GM21717 (cell line): ENCODE results near the gene BTBD6.
"Not testable (repeated sequence)": the region's sequence is repeated elsewhere in the genome, so short reads cannot be mapped to it uniquely, and the experiment has no call there.

Experiments
- ATAC-seq: cut with Tn5 transposase; IDR thresholded peaks from one replicate; pipeline ENCODE4 v1.9.1; 2021; ENCODE audit warnings: mild to moderate bottlenecking, moderate library complexity; ENCODE audit not compliant: unreplicated experiment

BTBD6 gene

DNA sequence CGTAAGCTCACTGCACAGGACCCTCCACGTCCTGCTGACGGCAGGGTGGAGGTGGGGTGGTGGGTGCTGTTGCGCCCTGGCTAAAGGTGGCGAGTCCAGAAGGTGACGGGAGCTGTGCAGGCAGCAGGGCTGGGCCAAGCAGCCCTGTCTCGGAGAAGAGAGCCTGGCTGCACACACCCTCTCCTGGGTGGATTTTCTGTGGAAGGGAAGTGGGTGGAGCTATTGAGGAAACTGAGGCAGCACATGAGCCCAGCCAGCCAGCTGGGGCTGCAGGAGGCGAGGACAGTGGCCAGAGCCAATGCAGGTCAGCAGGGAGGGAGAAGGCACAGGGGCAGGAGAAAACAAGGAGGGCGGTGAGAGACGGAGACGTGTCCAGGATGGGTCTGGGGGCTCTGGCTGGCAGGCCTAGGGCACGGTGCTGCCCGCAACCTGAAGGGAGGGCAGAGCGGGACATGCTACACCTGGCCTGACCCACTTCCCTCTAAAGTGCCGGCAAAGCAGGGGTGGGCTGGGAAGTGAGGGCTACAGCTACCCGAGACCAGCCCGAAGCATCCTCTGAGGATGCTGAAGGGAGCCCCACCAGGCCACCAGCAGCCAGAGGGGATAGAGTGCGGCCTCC is 20.5 kb downstream of the BTBD6 start:
- ATAC-seq: no peak

DNA sequence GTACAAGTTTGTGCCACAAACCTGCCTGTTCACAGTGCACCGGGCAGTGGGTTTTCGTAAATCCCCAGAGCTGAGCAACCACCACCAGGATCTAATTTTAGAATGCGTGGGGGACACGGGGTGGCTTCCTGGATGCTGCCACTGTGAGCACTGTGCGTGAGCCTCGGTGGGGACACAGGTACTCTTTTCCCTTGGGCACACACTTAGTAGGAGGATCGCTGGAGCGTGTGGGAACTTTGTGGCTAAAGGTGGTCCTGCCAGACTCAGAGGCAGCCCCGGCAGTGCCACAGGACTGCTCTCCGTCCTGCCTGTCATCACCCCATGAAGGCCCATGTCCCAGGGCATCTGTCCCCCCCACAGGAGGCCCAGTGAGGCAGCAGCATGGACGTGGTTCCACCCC is 21.1 kb downstream of the BTBD6 start:
- no peak for ATAC-seq

DNA sequence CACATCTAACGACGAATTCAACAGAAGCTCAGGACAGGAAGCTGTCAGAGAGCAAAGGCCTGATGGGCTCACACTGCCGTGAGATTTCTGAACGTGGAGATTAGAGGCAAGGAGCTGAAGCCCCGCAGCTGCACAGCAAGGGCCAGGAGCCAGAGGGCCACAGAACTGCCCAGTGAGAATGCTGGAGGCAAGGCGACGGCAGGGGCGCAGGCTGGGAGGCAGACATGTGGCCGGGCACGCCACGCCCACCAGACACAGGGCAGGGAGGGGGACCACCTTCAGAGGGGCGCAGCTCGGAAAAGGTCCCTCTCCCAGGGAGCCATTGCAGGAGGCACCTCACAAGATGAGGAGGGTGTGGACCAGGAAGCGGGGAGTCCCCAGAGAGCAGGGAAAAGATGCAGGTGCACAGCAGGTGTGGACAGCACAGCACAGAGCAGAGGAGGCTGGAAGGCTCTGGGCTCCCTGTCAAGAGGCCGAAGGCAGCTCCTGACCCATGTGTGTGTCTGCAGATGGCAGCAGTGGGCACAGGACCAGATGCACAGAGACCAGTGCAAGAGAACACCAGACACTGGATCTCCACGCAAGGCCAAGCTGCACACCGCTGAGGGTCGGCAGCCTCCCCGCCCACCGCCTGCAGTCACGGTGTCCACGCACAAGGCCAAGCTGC is 23.0 kb downstream of the BTBD6 start:
- ATAC-seq: no peak

- no peak for ATAC-seq
Measured at GRCh38 chr14:105272623-105273022, 24.3 kb downstream of the BTBD6 start.

- no peak for ATAC-seq
Measured at GRCh38 chr14:105273062-105273461, 24.7 kb downstream of the BTBD6 start.

GRCh38 chr14:105274637-105275036 is 26.3 kb downstream of the BTBD6 start:
- ATAC-seq: no peak

DNA sequence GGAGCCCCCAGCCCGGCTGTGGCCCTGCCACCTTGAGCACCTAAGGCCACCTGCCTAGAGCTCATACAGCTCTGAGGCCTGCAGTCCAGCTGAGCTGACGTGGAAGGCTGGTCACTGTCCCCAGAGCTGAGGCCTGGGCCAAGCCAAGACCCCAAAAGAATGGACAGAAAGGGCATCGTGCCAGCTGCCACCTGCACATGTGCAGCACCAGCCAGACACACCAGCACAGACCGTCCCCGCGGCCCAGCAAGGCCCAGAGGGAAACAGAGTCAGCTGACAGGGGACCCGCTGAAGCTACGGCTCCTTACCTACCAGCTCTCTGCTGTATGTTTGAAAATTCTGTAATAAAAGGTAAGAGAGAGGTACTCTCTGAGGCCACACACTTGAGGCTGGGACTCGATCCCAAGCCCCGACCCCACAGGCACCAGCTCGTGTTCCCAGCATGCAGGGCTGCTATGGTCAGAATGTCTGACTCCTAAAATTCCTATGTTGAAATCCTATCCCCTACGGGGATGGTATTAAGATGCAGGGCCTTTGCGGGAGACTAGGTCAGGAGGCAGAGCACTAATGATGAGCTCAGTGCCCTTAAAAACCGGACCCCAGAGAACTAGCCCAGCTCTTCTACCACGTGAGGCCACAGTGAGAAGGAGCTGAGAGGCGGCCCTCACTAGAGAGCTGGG is 27.1 kb downstream of the BTBD6 start:
- no peak for ATAC-seq

DNA sequence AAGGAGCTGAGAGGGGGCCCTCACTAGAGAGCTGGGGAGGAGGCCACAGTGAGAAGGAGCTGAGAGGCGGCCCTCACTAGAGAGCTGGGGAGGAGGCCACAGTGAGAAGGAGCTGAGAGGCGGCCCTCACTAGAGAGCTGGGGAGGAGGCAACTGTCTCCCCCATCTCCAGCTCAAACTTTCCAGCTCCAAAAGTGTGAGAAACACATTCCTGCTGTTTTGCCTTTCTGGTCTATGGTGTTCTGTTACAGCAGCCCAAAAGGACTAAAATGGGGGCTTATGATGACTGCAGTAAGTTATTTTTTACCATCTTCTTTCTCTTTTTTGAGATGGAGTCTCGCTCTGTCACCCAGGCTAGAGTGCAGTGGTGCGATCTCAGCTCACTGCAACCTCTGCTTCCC is 29.1 kb downstream of the BTBD6 start:
- not testable (repeated sequence) for ATAC-seq

GRCh38 chr14:105279642-105280361 is 31.5 kb downstream of the BTBD6 start:
- no peak for ATAC-seq

GRCh38 chr14:105280525-105280924 is 32.2 kb downstream of the BTBD6 start:
- no peak for ATAC-seq

DNA sequence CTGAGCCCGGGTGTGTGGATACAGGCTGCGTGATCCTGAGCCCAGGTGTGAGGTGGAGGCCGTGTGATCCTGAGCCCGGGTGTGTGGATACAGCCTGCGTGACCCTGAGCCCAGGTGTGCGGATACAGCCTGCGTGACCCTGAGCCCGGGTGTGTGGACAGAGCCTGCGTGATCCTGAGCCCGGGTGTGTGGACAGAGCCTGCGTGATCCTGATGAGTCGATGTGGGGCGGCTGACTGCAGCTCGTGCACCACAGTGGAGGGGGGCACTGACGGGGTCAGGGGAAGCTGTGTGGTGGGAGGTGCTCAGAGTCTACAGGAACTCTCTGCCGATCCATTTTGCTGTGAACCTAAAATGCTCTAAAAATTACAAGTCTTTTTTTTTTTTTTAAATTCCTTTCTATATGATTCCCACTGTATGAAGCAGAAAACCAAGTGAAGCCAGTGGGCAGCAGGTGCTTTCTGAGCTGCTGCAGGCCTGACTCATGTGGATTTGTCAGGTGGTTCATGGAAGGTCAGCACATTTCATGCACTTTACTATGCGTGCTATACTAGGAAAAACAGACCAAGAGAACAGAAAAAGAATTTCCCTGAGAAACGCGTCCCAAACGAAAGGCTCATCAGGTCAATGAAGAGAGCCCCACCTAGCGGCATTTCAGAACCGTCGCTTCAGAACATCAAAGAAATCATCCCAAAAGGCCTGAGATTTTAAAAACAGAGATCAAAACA is 33.2 kb downstream of the BTBD6 start:
- no peak for ATAC-seq

GRCh38 chr14:105282098-105282725 is 33.9 kb downstream of the BTBD6 start:
- ATAC-seq: no peak

DNA sequence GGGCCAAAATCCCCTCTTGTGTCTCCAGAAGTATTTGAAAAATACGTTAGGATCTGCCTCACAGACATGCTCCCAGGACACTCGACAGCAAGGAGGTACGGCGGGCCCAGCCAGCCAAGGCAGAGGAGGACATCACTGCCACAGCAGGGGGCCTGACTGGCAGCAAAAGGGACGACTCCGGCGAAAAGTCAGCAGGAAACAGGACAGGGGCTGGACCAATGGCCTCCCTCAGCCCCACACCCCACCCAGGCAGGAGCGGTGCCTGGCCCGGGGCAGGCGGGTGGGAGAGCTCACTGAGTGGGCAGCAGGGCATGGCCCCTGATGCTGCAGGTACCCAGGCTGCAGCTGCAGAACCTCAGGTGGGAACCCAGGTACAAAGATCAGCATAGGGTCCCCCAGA is 34.7 kb downstream of the BTBD6 start:
- no peak for ATAC-seq

DNA sequence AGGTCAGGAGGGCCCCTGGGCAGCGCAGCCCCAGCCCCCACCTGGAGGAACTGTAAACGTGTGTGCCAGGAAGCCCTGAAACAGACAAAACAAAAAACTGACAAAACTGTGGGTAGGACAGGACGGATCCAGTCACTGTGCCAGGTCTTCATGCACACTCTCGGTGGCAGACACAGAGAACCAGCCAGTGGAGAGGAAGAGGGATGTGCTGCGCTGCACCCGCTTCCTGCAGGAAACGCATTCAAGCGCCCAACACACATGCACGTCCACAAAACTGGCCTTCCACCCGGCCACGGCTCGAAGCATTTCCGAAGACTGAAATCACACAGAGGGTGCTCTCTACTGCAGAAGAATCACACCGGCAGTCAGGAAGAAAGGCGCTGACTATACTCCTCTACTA is 35.6 kb downstream of the BTBD6 start:
- no peak for ATAC-seq

DNA sequence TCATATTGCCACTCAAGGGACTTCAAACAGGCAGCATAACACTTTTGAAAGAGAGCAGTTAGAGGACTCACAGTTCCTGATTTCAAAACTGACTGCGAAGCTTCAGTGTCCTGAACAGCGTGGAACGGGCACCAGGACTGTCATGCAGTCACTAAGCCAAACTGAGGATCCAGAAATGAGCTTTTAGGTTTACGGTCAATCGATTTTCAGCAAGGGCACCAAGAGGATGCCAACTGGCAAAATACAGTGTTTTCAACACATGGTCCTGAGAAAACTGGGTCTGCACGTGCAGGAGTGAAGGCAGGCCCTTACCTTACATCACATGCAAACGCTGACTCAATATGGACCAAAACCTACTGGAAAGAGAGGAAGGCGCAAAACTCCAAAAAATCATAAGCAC is 36.8 kb downstream of the BTBD6 start:
- ATAC-seq: no peak

GRCh38 chr14:105286759-105287144 is 38.4 kb downstream of the BTBD6 start:
- ATAC-seq: no peak

GRCh38 chr14:105287249-105288102 is 39.1 kb downstream of the BTBD6 start:
- ATAC-seq: no peak

GRCh38 chr14:105288936-105289335 is 40.6 kb downstream of the BTBD6 start:
- ATAC-seq: not testable (repeated sequence)

- no peak for ATAC-seq
Measured at GRCh38 chr14:105290621-105291346, 42.5 kb downstream of the BTBD6 start.
